GM18511 (cell line): ENCODE data around the gene BAG5.

Experiments used
- ATAC-seq: cut with Tn5 transposase; IDR thresholded peaks from one replicate; pipeline ENCODE4 v1.9.1; 2021; ENCODE audit warnings: mild to moderate bottlenecking, moderate library complexity; ENCODE audit not compliant: unreplicated experiment

The BAG5 gene

GRCh38 chr14:103510724-103511693 is 51.4 kb downstream of the BAG5 start:
- ATAC-seq: no peak

- ATAC-seq: no peak
Observed at GRCh38 chr14:103509864-103510723, 52.4 kb downstream of the BAG5 start.

- no peak for ATAC-seq
Observed at GRCh38 chr14:103508521-103509329, 53.7 kb downstream of the BAG5 start.

GRCh38 chr14:103507751-103508150 is 54.7 kb downstream of the BAG5 start:
- no peak for ATAC-seq
